ENCODE data around the gene ALKBH3.

The ALKBH3 gene

DNA sequence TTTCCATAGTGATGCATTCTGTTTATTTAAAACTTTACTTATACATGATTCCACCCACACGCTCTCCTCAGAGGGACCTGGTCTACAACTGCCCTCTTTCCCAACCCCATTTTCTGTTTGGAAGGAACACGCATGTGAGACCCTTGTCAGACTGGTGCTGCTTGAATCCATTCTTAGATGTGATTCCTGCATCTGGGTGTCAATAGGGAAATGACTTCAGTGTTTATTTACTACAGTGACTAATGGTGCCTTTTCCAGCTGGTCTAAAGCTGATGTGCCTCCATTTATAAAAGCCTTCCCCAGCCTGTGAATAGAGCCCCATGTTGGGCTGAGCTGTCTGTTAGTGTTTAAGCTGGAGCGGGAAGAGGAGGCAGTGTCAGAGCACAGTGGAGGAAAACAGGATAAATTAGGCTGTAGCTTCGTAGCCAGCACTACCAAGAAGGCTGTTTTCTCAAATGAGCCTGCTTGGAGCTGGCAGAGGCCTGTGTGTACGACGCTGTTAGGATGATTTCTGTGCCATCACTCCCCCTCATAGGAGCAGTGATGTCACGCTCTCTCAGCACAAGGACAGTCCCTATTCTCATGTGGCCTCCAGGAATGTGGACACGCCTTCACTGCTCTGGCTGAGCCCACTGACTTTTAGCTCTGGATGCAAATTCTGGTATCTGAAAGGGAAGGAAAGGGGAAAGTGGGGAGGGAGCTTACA, 42.9 kb downstream of the ALKBH3 start:
- Histone ChIP-seq H3K4me3 (replicated peaks; ENCODE audit: insufficient read depth, low read length) (no peak overlapping the region), H3K27ac (replicated peaks) (no peak overlapping the region), H3K27me3 (ENCODE audit: insufficient read depth, poor library complexity, severe bottlenecking) (no peaks in the 10 kb centered on the region)
- no peak for DNase-seq (ENCODE audit: low read depth in 1 of 2, low spot score in 1 of 2)
- TF ChIP-seq, protein P1, sequence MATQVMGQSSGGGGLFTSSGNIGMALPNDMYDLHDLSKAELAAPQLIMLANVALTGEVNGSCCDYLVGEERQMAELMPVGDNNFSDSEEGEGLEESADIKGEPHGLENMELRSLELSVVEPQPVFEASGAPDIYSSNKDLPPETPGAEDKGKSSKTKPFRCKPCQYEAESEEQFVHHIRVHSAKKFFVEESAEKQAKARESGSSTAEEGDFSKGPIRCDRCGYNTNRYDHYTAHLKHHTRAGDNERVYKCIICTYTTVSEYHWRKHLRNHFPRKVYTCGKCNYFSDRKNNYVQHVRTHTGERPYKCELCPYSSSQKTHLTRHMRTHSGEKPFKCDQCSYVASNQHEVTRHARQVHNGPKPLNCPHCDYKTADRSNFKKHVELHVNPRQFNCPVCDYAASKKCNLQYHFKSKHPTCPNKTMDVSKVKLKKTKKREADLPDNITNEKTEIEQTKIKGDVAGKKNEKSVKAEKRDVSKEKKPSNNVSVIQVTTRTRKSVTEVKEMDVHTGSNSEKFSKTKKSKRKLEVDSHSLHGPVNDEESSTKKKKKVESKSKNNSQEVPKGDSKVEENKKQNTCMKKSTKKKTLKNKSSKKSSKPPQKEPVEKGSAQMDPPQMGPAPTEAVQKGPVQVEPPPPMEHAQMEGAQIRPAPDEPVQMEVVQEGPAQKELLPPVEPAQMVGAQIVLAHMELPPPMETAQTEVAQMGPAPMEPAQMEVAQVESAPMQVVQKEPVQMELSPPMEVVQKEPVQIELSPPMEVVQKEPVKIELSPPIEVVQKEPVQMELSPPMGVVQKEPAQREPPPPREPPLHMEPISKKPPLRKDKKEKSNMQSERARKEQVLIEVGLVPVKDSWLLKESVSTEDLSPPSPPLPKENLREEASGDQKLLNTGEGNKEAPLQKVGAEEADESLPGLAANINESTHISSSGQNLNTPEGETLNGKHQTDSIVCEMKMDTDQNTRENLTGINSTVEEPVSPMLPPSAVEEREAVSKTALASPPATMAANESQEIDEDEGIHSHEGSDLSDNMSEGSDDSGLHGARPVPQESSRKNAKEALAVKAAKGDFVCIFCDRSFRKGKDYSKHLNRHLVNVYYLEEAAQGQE (IDR thresholded peaks at IDR 0.05; ENCODE audit: insufficient replicate concordance, low read depth): no peak
- TF ChIP-seq POLR2AphosphoS5 (IDR thresholded peaks at IDR 0.05; ENCODE audit: low read depth) (no peak), SPI1 (IDR thresholded peaks at IDR 0.05; ENCODE audit: borderline replicate concordance, low read depth) (no peak), GABPA (IDR thresholded peaks at IDR 0.05; ENCODE audit: low read depth) (no peak)
- TF ChIP-seq, protein P2, sequence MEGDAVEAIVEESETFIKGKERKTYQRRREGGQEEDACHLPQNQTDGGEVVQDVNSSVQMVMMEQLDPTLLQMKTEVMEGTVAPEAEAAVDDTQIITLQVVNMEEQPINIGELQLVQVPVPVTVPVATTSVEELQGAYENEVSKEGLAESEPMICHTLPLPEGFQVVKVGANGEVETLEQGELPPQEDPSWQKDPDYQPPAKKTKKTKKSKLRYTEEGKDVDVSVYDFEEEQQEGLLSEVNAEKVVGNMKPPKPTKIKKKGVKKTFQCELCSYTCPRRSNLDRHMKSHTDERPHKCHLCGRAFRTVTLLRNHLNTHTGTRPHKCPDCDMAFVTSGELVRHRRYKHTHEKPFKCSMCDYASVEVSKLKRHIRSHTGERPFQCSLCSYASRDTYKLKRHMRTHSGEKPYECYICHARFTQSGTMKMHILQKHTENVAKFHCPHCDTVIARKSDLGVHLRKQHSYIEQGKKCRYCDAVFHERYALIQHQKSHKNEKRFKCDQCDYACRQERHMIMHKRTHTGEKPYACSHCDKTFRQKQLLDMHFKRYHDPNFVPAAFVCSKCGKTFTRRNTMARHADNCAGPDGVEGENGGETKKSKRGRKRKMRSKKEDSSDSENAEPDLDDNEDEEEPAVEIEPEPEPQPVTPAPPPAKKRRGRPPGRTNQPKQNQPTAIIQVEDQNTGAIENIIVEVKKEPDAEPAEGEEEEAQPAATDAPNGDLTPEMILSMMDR (IDR thresholded peaks at IDR 0.05; ENCODE audit: insufficient read depth, low read length): no peak

DNA sequence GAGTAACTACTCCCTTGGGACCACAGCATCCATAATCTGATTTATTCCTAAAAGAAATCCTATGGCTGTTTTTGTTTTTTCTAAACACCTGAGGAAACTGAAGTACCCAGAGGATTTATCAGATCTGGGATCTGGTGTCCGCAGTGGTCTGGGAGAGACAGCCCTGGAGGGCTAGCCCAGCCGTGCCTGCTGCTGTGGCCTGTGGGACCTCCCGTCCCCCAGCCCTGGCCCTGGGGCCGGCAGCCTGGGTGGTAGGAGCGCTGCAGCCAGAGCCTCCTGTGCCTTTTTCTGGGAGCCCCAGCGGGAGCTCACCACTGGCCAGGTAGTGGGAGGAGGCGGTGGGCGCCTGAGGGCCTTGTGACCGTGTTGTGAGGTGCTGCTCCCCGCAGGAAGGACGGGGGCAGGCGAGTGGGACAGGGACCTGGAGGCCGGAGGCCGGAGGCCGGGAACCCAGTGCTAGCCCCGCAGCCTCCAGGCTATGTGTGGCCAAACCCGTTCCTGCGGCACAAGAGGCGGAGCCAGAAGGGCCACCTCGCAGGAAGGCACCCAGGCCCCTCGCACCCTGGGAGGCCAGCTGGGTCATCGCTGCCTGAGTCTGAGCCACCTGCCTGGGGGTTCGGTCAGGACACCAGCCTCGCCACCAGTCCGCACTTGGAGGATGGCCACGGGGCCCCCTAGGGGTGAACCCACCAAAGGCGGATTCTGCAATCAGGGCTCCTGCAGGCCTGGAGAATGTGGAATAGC, 43.7 kb downstream of the ALKBH3 start:
- Histone ChIP-seq H3K4me3 (replicated peaks; ENCODE audit: insufficient read depth, low read length) (no peak overlapping the region), H3K27ac (replicated peaks) (no peak overlapping the region), H3K27me3 (ENCODE audit: insufficient read depth, poor library complexity, severe bottlenecking) (no peaks in the 10 kb centered on the region)
- no peak for DNase-seq (ENCODE audit: low read depth in 1 of 2, low spot score in 1 of 2)
- TF ChIP-seq POLR2AphosphoS5 (IDR thresholded peaks at IDR 0.05; ENCODE audit: low read depth): no peak
- TF ChIP-seq GABPA (IDR thresholded peaks at IDR 0.05; ENCODE audit: low read depth): no peak
- no peak for TF ChIP-seq SPI1 (IDR thresholded peaks at IDR 0.05; ENCODE audit: borderline replicate concordance, low read depth)

DNA sequence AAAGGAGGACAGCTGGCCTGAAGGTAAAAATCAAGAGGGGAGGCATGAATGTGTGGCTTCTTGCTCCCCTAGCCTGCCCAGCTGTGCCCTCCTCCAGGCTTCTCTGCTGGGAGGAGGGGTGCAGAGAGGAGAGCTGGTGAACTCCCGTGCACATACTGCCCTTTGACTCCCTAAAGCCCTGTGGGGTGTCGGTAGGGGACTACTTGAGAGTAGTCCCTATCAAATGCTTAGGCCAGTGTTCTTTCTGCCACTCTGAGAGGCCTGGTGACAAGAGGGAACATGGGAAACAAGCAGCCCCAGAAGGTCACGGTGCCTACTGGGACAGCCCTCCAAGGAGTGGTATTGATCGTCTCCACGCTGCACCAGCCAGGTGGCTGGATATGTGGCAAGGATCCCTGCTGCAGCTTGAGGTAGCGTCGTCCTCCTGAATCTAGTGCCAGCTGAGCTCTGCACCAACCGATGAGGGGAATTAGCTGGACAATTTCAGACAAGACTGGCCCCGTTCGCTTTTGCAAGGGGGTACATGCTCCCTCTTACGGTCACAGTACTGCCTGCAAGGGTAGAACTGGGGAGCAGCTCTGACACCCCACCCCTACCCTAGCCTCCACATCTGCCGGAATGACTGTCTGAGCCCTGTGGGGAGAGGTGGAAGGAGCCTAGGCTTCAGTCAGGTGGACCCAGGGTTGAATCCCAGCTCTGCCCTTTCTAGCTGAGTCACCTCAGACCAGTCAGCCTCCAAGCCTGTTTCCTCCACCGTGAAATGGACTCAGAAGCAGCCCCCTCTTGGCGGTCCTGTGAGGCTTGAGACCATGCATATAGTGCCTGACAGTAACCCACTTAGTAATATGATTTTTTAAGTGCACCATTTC, 44.7 kb downstream of the ALKBH3 start:
- no peaks in the 10 kb centered on the region for H3K27me3 ChIP-seq (ENCODE audit: insufficient read depth, poor library complexity, severe bottlenecking)
- no peak for DNase-seq (ENCODE audit: low read depth in 1 of 2, low spot score in 1 of 2)
- TF ChIP-seq, protein P1 (IDR thresholded peaks at IDR 0.05; ENCODE audit: insufficient replicate concordance, low read depth): no peak
- TF ChIP-seq SPI1 (IDR thresholded peaks at IDR 0.05; ENCODE audit: borderline replicate concordance, low read depth): no peak
- TF ChIP-seq, protein P2 (IDR thresholded peaks at IDR 0.05; ENCODE audit: insufficient read depth, low read length): no peak
- no peak for TF ChIP-seq GABPA (IDR thresholded peaks at IDR 0.05; ENCODE audit: low read depth)
- no peak for TF ChIP-seq POLR2AphosphoS5 (IDR thresholded peaks at IDR 0.05; ENCODE audit: low read depth)
- no peak overlapping the region for H3K4me3 ChIP-seq (replicated peaks; ENCODE audit: insufficient read depth, low read length)
- H3K27ac ChIP-seq (replicated peaks): no peak overlapping the region
